ENCODE measurements around the gene MAP3K5. TPM values are rescaled to one million over a fixed set of nuclear protein-coding genes. Genes with fewer than 3 reads are reported as not detected.

MAP3K5 gene
- total RNA-seq, 1 donor from 2014 or later = 6.1 TPM

DNA sequence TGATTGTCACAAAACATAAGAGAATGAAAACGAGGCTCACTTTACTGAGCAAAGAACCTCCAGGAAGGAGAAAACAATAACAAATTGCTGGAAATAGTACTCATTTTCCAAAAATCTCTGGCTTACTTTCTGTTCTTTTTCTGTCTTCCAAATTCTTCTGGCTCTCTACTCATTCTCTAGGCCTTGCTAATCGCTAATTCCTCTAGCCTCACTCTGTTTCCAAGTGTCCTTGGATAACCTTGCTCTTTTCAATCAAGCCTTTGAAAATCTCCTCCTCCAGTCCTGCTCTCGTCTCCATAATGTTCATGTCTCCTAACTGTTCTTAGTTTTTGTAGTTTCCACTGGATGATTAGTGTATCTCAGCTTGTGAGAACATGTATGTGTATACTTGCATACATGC lies 145.9 kb downstream of the MAP3K5 start:
- H3K27ac Mint-ChIP-seq = no peak overlapping the region
- H3K9me3 Mint-ChIP-seq = no peaks in the 10 kb centered on the region
- no peaks in the 10 kb centered on the region for H3K27me3 Mint-ChIP-seq (ENCODE audit: low read depth)
- no peak overlapping the region for H3K4me3 Mint-ChIP-seq (ENCODE audit: low read depth)
- DNase-seq (ENCODE audit: low spot score) = no peak
- H3K36me3 Mint-ChIP-seq (ENCODE audit: low read depth) = no peaks in the 10 kb centered on the region
- peaks cover 1% of the 10 kb centered on the region for H3K4me1 Mint-ChIP-seq (ENCODE audit: low read depth)
- intact Hi-C loops (cut with micrococcal nuclease) = no loop called here

DNA sequence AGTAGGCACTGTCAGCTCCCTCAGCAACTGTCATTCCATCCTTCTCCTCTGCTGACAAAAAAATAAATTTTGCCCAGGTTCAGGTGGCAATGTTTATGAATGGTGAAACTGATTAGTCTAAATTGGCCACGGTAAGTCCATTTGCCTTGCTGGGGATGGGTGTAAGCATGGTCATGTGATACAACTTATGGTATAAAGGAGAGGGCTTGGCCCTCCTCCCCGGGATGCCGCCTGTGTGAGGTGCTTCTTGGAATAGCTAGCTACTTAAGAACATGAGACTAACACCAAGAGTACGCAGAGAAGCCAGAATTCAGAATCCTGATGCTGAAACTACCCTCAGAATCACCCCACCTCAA lies 147.7 kb downstream of the MAP3K5 start:
- Mint-ChIP-seq H3K4me3 (ENCODE audit: low read depth) (no peak overlapping the region), H3K27me3 (ENCODE audit: low read depth) (no peaks in the 10 kb centered on the region), H3K36me3 (ENCODE audit: low read depth) (peaks cover 4% of the 10 kb centered on the region), H3K27ac (no peak overlapping the region), H3K9me3 (no peaks in the 10 kb centered on the region), H3K4me1 (ENCODE audit: low read depth) (peaks cover 1% of the 10 kb centered on the region)
- intact Hi-C loops (cut with micrococcal nuclease) = loop anchor here (1.0 to 5.0 kb wide), 5 partner anchors 37 to 178 kb away; partner anchors contain the start of gene PEX7
- no peak for DNase-seq (ENCODE audit: low spot score)

DNA sequence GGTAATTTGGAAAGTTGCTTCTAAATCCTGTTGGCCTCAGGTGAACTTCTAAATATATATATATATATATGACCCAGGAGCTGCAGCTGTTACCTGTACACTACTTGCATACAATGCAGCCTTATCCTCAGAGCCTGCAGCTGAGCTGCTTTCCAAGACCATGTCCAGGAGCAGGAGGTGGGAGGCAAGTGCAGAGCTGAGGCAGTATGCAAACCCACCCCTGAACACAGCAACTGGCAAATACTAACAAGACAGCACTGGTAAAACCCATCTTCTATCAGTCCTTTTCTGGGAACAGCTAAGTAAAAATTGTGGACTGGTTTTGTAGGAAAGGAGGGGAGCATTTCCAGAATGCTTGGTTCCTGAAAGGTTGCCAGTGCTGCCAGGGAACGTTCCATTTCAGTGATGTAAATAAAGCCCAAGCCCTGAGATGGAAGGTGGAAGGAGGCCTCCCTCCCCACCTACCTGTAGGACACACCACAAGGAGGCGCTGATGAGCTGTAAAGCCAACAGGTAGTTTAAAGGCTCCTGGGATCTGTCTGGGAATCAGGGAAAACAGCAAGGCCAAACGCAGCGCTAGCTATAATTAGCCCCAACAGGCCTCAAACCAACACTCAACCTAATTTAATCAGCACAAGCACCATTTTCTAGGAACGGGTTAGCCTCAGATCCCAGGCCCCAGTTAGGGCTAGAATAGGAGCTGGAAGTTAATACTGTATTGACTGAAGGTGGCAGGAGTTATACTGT lies 148.3 kb downstream of the MAP3K5 start:
- Mint-ChIP-seq H3K36me3 (ENCODE audit: low read depth) (peaks cover 4% of the 10 kb centered on the region), H3K27me3 (ENCODE audit: low read depth) (no peaks in the 10 kb centered on the region), H3K9me3 (no peaks in the 10 kb centered on the region), H3K27ac (no peak overlapping the region), H3K4me1 (ENCODE audit: low read depth) (peaks cover 1% of the 10 kb centered on the region), H3K4me3 (ENCODE audit: low read depth) (no peak overlapping the region)
- intact Hi-C loops (cut with micrococcal nuclease) = loop anchor here (1.0 to 5.0 kb wide), 5 partner anchors 37 to 178 kb away; partner anchors contain the start of gene PEX7
- DNase-seq (ENCODE audit: low spot score) = peak; percentile 65

GRCh38 chr6:136641873-136642465 lies 150.3 kb downstream of the MAP3K5 start:
- intact Hi-C loops (cut with micrococcal nuclease) = loop anchor here (5.0 kb wide), 1 partner anchor 35 kb away; no protein-coding TSS in a partner anchor
- H3K27me3 Mint-ChIP-seq (ENCODE audit: low read depth) = no peaks in the 10 kb centered on the region
- peaks cover 7% of the 10 kb centered on the region for H3K36me3 Mint-ChIP-seq (ENCODE audit: low read depth)
- H3K4me1 Mint-ChIP-seq (ENCODE audit: low read depth) = no peaks in the 10 kb centered on the region
- H3K9me3 Mint-ChIP-seq = no peaks in the 10 kb centered on the region
- no peak for DNase-seq (ENCODE audit: low spot score)
- no peak overlapping the region for H3K4me3 Mint-ChIP-seq (ENCODE audit: low read depth)
- H3K27ac Mint-ChIP-seq = no peak overlapping the region

DNA sequence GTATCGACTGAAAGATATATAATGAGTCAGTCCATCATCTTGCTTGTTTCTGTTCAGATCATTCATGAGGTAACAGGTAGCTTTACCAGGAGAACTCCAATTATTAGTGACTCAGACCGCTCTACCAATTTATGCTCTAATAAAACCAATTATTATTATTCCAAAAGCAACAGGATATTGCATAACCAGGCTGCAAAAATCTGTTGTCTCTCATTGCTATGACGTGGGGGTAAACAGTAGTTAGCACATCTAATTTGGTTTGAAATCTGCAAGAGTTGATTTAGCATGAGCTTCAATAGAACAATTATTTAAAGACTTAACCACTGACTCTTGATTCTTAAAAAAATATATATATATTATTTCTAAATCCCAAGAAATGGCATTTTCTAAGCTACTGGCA lies 151.1 kb downstream of the MAP3K5 start:
- no peak overlapping the region for H3K27ac Mint-ChIP-seq
- DNase-seq (ENCODE audit: low spot score) = no peak
- H3K4me3 Mint-ChIP-seq (ENCODE audit: low read depth) = no peak overlapping the region
- no peaks in the 10 kb centered on the region for H3K27me3 Mint-ChIP-seq (ENCODE audit: low read depth)
- no peaks in the 10 kb centered on the region for H3K9me3 Mint-ChIP-seq
- intact Hi-C loops (cut with micrococcal nuclease) = loop anchor here (5.0 kb wide), 1 partner anchor 34 kb away; no protein-coding TSS in a partner anchor
- no peaks in the 10 kb centered on the region for H3K4me1 Mint-ChIP-seq (ENCODE audit: low read depth)
- H3K36me3 Mint-ChIP-seq (ENCODE audit: low read depth) = peaks cover 7% of the 10 kb centered on the region

GRCh38 chr6:136640132-136640915 lies 152.0 kb downstream of the MAP3K5 start:
- no peaks in the 10 kb centered on the region for H3K27me3 Mint-ChIP-seq (ENCODE audit: low read depth)
- peaks cover 7% of the 10 kb centered on the region for H3K36me3 Mint-ChIP-seq (ENCODE audit: low read depth)
- no peak overlapping the region for H3K27ac Mint-ChIP-seq
- no peak for DNase-seq (ENCODE audit: low spot score)
- H3K4me1 Mint-ChIP-seq (ENCODE audit: low read depth) = no peaks in the 10 kb centered on the region
- no peaks in the 10 kb centered on the region for H3K9me3 Mint-ChIP-seq
- intact Hi-C loops (cut with micrococcal nuclease) = loop anchor here (5.0 kb wide), 1 partner anchor 33 kb away; no protein-coding TSS in a partner anchor
- H3K4me3 Mint-ChIP-seq (ENCODE audit: low read depth) = no peak overlapping the region

DNA sequence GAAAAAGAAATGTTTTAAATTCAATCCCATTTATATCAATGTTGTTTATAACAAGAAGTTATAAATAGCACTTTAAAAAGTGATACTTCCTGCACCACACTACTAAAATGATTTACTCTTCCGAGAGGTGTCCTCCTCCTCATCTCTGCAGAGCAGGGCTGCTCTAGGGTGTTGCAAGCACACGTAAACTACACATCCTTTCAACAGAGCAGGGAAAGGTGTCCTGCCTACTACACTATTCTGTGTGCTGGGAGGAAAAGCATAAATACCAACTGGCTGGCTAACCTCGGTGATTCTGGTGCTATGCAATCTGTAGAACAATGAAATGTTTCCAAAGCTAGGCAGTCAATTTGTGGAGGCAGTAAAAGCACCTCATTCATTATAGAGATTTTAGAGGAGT lies 152.6 kb downstream of the MAP3K5 start:
- Mint-ChIP-seq H3K4me1 (ENCODE audit: low read depth) (no peaks in the 10 kb centered on the region), H3K27me3 (ENCODE audit: low read depth) (no peaks in the 10 kb centered on the region), H3K9me3 (no peaks in the 10 kb centered on the region), H3K36me3 (ENCODE audit: low read depth) (peaks cover 7% of the 10 kb centered on the region), H3K4me3 (ENCODE audit: low read depth) (no peak overlapping the region), H3K27ac (no peak overlapping the region)
- intact Hi-C loops (cut with micrococcal nuclease) = loop anchor here (5.0 kb wide), 1 partner anchor 32 kb away; no protein-coding TSS in a partner anchor
- DNase-seq (ENCODE audit: low spot score) = no peak

DNA sequence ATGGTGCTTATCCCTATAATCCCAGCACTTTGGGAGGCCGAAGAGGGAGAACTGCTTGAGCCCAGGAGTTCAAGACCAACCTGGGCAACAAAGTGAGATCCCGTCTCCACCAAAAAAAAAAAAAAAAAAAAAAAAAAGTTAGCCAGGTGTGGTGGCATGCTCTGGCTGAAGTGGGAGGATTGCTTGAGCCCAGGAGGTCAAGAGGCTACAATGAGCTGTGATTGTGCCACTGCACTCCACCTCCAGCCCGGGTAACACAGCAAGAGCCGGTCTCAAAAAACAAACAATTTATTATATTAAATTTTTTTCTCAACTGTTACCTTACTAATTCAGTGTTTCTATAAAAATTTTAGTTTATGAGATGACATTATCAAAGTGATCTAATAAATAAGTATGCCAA lies 156.7 kb downstream of the MAP3K5 start:
- H3K4me1 Mint-ChIP-seq (ENCODE audit: low read depth) = peaks cover 1% of the 10 kb centered on the region
- H3K27ac Mint-ChIP-seq = no peak overlapping the region
- no peak for DNase-seq (ENCODE audit: low spot score)
- H3K27me3 Mint-ChIP-seq (ENCODE audit: low read depth) = no peaks in the 10 kb centered on the region
- H3K4me3 Mint-ChIP-seq (ENCODE audit: low read depth) = no peak overlapping the region
- H3K36me3 Mint-ChIP-seq (ENCODE audit: low read depth) = peaks cover 13% of the 10 kb centered on the region
- intact Hi-C loops (cut with micrococcal nuclease) = no loop called here
- no peaks in the 10 kb centered on the region for H3K9me3 Mint-ChIP-seq

DNA sequence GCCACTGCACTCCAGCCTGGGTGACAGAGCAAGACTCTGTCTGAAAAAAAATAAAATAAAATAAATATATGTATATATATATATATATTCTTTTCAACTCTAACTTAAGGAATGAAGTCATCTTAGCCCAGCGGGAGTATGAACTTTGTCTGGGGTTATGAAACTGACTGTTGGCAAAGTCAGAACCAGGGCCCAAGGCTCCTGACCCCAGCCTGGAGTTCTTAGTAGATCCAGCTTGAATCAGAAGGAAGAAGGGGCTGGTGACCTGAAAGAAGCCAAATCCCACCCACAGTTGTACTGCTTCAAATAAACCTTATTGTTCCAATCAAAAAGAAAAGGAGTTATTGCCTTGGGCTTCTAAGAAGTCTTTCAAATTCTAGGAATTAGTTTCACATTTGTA lies 158.9 kb downstream of the MAP3K5 start:
- H3K27ac Mint-ChIP-seq = no peak overlapping the region
- no peaks in the 10 kb centered on the region for H3K9me3 Mint-ChIP-seq
- intact Hi-C loops (cut with micrococcal nuclease) = no loop called here
- peaks cover 15% of the 10 kb centered on the region for H3K36me3 Mint-ChIP-seq (ENCODE audit: low read depth)
- peaks cover 2% of the 10 kb centered on the region for H3K4me1 Mint-ChIP-seq (ENCODE audit: low read depth)
- no peak overlapping the region for H3K4me3 Mint-ChIP-seq (ENCODE audit: low read depth)
- H3K27me3 Mint-ChIP-seq (ENCODE audit: low read depth) = no peaks in the 10 kb centered on the region
- DNase-seq (ENCODE audit: low spot score) = no peak

DNA sequence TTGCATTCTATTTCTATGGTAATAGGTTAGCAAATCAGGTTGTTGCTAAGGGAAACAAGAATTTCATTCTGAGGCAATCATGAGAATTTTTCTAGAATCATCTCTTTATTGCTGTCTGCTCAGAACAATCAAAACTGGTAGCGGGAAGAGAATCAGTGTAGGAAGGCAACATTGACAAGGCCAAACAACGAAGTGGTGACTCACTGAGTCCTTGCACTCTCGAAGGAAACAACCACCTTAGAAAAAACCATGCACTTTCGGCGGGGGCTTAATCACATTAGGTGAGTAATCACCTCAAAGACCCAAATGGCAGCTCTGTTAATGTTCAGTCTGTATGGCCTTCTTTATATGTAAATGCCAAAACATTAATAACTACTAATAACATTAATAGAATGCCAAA lies 163.3 kb downstream of the MAP3K5 start:
- Mint-ChIP-seq H3K9me3 (no peaks in the 10 kb centered on the region), H3K4me3 (ENCODE audit: low read depth) (no peak overlapping the region), H3K4me1 (ENCODE audit: low read depth) (peaks cover 2% of the 10 kb centered on the region), H3K27ac (no peak overlapping the region), H3K27me3 (ENCODE audit: low read depth) (no peaks in the 10 kb centered on the region), H3K36me3 (ENCODE audit: low read depth) (peaks cover 12% of the 10 kb centered on the region)
- DNase-seq (ENCODE audit: low spot score) = no peak
- intact Hi-C loops (cut with micrococcal nuclease) = no loop called here

GRCh38 chr6:136627191-136627590 lies 165.1 kb downstream of the MAP3K5 start:
- H3K4me1 Mint-ChIP-seq (ENCODE audit: low read depth) = peaks cover 1% of the 10 kb centered on the region
- no peak for DNase-seq (ENCODE audit: low spot score)
- H3K4me3 Mint-ChIP-seq (ENCODE audit: low read depth) = no peak overlapping the region
- H3K36me3 Mint-ChIP-seq (ENCODE audit: low read depth) = peaks cover 12% of the 10 kb centered on the region
- intact Hi-C loops (cut with micrococcal nuclease) = no loop called here
- no peaks in the 10 kb centered on the region for H3K9me3 Mint-ChIP-seq
- no peak overlapping the region for H3K27ac Mint-ChIP-seq
- H3K27me3 Mint-ChIP-seq (ENCODE audit: low read depth) = no peaks in the 10 kb centered on the region

DNA sequence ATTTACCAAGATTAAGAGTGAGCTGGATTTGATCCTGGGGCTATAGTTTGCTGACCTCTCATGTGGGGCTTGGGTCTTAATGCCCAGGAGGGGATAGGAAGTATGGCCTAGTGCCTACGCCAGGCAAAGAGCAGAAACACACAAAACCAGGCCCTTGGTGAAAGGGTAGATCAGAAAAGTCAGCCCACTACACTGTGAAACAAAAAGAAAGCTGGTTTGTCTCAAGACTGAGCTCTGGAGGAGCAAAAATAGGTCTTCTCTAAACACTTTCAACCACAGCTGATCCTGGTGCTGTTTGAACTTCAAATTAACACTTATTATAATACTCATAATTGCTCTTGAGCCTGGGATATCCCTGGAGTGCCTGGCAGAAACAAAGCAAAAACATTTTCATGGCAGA lies 167.0 kb downstream of the MAP3K5 start:
- Mint-ChIP-seq H3K27ac (no peak overlapping the region), H3K9me3 (no peaks in the 10 kb centered on the region), H3K36me3 (ENCODE audit: low read depth) (peaks cover 8% of the 10 kb centered on the region), H3K4me1 (ENCODE audit: low read depth) (peaks cover 1% of the 10 kb centered on the region), H3K4me3 (ENCODE audit: low read depth) (no peak overlapping the region), H3K27me3 (ENCODE audit: low read depth) (no peaks in the 10 kb centered on the region)
- intact Hi-C loops (cut with micrococcal nuclease) = no loop called here
- no peak for DNase-seq (ENCODE audit: low spot score)

GRCh38 chr6:136624347-136624746 lies 167.9 kb downstream of the MAP3K5 start:
- no peak for DNase-seq (ENCODE audit: low spot score)
- Mint-ChIP-seq H3K4me3 (ENCODE audit: low read depth) (no peak overlapping the region), H3K27ac (no peak overlapping the region), H3K27me3 (ENCODE audit: low read depth) (no peaks in the 10 kb centered on the region), H3K4me1 (ENCODE audit: low read depth) (peaks cover 1% of the 10 kb centered on the region), H3K36me3 (ENCODE audit: low read depth) (peaks cover 4% of the 10 kb centered on the region), H3K9me3 (no peaks in the 10 kb centered on the region)
- intact Hi-C loops (cut with micrococcal nuclease) = no loop called here
